HG02852 (cell line): ENCODE measurements around the gene TRIB2.

Experiments used
- ATAC-seq: cut with Tn5 transposase; IDR thresholded peaks from one replicate; pipeline ENCODE4 v1.9.1; 2021; ENCODE audit warnings: mild to moderate bottlenecking, moderate library complexity; ENCODE audit not compliant: unreplicated experiment

TRIB2 gene

GRCh38 chr2:12737738-12738485 is 21.2 kb downstream of the TRIB2 start:
- no peak for ATAC-seq

DNA sequence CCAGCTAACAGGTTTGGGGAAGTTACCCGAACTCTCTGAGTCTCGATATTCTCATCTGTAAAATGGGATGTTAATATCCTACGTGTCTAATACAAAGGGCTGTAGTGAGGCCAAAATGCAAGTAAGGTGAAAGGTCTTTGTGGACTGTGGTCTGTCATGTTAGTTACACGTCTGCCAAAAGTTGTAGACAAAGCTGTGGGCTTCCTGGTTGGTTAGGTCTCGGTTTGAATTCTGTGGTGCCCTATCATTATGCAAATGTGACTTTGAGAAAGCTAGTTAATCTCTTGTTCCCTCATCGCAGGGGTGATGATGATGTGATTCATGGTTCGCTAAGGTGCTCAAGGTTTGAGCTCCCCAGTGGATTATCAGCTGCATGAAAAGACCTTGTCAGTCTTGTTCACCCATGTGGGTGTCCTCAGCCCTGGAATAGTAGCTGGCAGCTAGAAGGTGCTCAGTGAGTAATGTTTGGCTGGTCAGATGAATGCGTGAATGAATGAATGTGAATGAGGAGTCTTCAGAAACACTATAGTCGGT is 23.1 kb downstream of the TRIB2 start:
- ATAC-seq, result no peak

DNA sequence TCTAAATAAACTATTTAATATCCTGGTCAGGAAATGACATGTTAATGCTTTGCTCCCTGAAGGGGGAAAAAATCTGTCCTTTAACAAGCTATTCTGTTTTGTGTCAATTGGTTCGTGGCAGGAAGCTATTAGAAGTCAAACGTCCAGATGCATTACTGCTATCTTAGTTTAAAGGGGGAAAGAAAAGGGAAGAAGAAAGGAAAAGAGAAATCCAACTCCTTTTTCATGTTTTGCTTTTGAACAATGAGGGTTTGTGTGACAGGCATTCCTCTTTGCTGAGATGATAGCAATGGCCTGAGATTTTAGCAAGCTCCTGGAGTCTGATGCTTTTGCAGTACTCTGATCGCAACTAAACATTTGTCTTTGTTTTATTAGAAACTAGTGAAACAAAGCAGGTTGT is 24.6 kb downstream of the TRIB2 start:
- no peak for ATAC-seq

DNA sequence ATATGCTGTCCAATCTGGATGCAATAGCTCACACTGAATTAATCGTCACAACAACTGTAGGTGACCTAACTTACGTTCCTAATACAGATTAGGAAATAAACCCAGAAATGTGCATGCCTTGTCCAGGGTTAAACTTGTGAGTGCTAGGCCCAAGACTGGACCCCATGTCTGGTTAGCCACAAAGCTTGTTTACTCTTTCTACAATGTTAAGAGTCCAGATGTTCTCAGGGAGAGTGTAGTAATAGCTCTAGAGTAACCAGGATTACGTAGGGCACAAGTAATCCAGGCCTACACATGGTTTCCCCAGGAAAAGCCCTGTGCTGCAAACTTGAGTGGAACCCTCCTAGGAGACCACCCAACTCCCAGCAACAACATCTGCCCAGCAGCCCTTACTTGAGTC is 26.2 kb downstream of the TRIB2 start:
- ATAC-seq, result no peak

- no peak for ATAC-seq
Measured at GRCh38 chr2:12750166-12750905, 33.6 kb downstream of the TRIB2 start.

DNA sequence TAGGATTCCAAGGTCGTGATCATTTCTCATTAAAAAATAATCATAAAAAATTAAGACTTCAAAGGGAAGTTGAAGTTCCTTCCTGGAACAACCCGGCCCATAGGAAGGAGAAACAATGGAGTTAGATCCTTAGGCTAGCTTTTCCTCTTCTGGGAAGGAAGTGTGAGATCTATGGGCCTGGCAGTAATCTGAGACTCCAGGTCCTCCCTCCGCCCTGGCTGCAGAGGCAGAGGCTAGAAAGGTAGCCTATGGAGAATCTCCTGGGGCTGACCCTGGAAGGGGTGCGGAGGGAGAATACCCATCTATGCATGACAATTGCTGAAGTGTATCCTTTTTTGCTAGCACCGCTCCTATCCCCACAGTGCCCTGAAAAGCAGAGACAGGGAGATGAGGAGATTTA is 37.9 kb downstream of the TRIB2 start:
- ATAC-seq, result no peak

GRCh38 chr2:12755384-12755783 is 38.6 kb downstream of the TRIB2 start:
- no peak for ATAC-seq

DNA sequence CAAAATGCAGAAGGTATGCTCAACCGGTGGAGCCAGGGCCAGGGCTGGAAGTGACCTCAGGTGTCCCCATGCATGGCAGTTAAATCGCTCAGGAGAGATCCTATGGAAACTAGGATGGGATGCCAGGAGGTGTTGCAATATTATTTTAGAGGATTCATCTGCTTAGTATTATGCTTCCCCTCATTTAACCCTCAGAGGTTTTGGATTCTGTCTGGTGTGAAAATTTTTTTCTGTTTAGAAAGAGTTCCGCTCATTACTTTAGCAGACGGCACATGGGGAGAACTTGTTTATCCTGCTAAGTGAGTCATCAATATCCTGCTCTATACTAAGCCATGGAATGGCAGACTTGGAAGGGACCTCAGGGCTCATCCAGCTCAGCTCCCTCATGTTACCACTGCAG is 42.5 kb downstream of the TRIB2 start:
- no peak for ATAC-seq

DNA sequence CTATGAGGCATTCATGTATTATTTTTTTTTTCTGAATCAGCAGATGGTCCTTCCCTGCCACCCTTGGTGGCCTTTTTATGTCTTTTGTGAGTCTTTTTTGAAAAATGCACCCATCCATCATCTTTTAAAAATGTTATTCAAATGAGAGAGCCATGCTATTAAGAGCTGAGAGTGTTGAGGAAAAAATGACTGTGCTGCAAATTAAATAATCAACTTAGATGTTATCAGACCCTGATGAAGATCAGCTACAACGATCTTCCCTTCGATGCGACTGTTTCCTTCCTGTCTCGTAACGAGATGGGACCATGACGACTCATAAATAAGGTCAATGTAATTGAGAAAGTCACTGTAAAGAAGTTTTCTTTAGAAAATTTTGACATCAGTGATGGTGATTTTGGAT is 44.4 kb downstream of the TRIB2 start:
- no peak for ATAC-seq

DNA sequence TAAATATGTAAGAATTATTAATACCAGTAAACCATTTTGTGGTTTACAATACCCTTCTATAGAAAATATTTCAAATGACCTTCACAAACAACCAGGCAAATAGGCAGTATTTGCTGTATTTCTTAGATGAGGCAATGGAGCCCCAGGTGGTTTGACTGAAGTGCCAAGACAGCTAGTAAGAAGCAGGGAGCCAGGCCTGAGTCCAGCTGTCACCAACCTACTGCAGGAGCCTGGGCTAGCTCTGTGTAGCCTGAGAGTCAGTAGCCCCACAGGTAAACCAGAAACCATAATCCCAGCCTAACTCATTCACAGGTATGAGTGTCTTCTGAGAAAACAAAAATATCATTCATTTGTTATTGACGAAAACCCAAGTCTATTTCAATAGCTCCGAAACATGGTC is 45.6 kb downstream of the TRIB2 start:
- no peak for ATAC-seq

- no peak for ATAC-seq
Measured at GRCh38 chr2:12762976-12763375, 46.2 kb downstream of the TRIB2 start.

- ATAC-seq, result no peak
Measured at GRCh38 chr2:12763486-12763885, 46.8 kb downstream of the TRIB2 start.

DNA sequence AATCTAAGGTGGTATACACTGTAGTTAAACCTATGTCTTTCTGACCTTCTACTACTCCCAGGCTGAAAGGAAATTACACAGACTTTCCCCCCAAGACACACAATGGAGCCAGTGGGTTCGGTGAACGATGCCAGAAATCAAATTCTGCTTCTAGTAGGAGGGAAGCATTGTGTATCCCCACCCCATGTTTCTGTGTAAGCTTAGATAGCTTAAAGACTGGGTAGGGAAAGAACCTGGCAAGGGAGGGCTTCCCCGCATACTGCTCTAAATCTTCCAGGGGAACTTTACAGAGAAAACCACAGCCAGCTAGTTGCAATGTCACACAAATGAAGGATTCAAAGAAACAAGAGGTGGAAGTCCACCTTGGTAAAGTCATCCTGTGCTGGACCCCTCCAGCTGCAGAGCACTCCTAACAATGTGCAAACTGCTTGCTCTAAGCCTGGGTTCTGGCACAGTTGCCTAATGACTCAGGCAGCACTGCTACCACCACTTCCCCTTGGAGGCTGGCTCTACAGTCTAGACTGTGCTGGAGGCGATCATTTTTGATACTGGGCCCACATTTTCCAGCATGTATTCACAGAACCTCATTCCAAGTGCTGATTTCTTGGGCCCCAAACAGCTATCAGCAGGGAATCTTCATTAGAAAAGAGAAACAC is 47.5 kb downstream of the TRIB2 start:
- ATAC-seq, result no peak

DNA sequence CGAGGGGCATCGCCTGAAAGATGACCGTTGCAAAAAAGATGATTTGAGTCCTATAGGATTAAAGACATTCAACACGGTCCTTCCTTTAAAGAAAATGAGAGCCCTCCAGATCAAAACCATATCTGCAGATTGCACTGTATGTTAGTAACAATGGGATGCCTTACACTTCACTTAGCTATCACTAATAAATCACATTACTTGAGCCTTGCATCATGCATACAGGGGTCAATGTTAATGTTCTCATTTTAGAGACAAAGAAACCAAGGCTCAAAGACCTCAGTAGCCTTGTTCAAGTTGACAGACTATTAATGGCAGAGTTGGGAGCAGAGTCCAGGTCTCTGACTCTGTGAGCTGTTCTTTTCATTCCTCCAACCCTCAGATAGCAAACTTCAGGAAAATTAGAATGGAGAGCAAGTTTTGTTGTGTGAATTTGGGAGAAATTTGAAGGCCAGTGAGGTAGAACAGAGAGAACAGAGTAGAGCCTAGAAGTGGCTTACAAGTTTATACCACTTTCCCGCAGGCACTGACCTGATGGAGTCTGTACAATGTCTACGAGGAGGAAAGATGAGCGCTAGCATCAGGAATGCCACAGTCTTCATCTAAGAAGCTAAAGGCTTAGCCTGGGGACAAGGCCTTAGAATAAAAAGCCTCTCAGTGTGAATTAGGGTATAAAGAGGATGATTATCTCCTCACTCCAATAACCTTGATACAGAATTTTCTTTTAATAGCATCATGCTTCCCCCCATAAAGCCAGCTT is 48.3 kb downstream of the TRIB2 start:
- ATAC-seq, result no peak

DNA sequence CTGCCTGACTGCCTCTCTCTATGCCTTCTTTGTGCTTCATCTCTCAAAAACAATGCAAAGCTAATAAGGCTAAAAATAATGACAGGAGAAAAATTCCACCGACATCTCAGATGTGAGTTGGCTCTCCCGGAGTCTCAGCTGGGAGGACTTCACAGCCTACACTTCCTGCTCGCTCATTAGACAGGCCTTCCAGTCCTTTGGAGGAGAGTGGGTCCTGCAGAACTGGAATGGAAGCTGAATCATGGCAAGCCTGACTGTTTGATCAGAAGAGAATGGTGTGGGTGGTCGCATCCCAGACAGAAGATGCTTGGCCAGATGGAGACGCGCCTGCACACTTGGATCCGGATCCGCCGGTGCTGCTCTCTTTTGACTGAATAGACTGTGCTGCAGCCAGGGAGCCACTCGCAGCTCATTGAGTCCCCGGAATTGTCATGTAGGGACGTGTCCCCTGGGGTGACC is 49.7 kb downstream of the TRIB2 start:
- ATAC-seq, result no peak

- ATAC-seq, result no peak
Measured at GRCh38 chr2:12767541-12767940, 50.8 kb downstream of the TRIB2 start.

- no peak for ATAC-seq
Measured at GRCh38 chr2:12767996-12768624, 51.4 kb downstream of the TRIB2 start.

DNA sequence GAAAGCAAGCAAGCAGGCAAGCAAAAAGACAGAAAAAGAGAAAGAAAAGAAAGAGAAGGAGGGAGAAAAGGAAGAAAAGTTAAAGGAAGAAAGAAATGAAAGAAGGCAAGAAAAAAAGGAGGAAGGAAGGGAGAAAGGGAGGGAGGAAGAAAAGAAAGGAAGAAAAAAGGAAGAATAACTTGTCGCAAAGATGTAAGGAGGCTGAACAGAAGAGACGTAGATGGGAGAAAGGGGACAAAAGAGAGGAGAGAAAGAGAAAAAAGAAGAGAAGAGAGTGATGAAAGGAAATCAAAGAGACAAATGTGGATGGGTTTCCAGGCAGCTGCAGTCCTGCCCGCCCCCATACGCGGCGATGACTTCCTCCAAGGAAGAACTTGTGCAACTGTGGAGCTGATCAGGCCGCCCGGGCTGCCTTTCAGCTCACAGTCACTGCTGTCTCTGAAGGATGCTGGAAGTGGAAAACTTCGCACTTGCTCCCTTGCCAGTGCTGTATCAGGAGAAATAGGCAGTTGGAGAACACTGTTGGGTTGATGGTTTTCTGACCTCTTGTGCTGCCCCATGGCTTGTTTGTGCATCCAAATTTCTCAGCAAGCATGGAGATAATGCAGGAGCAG is 52.9 kb downstream of the TRIB2 start:
- no peak for ATAC-seq

GRCh38 chr2:12770300-12770968 is 53.7 kb downstream of the TRIB2 start:
- ATAC-seq, result no peak
